Choroid plexus epithelial cell (primary cell): ENCODE data around the gene KCNH8.

Source experiments
- DNase-seq: peaks from one replicate; pipeline ENCODE4 v3.0.0-alpha.2; 2010; ENCODE audit warnings: low read depth
- H3K4me3 ChIP-seq: 2 replicates; pipeline ENCODE4 v1.5.1; 2011; ENCODE audit warnings: low read depth, mild to moderate bottlenecking, control low read depth, low read length, moderate library complexity
- TF ChIP-seq, protein P1 (sequence below): conservative IDR thresholded peaks from 2 replicates; pipeline ENCODE4 v1.5.1; 2011; ENCODE audit warnings: low read depth, mild to moderate bottlenecking, control low read depth, inconsistent platforms, low read length, moderate library complexity

The KCNH8 gene

DNA sequence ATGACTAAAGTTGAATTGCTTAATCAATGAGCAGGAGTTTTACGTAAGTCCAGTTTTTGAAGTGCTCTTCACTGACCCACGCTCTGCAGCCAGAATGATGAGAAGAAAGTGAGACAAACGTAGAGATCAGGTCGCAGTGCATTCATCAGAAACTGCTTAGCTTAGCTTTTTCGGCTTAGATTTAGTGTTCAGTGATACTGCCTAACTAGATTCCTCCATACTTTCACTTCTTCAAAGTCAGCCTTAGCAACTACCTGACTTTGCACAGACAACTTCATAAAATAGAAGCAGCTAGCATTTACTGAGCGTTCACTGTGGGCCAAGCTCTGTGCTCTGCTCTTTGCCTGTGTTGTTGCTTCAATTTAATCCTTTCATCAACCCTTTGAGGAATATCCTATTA, 116.1 kb downstream of the KCNH8 start:
- TF ChIP-seq, protein P1, sequence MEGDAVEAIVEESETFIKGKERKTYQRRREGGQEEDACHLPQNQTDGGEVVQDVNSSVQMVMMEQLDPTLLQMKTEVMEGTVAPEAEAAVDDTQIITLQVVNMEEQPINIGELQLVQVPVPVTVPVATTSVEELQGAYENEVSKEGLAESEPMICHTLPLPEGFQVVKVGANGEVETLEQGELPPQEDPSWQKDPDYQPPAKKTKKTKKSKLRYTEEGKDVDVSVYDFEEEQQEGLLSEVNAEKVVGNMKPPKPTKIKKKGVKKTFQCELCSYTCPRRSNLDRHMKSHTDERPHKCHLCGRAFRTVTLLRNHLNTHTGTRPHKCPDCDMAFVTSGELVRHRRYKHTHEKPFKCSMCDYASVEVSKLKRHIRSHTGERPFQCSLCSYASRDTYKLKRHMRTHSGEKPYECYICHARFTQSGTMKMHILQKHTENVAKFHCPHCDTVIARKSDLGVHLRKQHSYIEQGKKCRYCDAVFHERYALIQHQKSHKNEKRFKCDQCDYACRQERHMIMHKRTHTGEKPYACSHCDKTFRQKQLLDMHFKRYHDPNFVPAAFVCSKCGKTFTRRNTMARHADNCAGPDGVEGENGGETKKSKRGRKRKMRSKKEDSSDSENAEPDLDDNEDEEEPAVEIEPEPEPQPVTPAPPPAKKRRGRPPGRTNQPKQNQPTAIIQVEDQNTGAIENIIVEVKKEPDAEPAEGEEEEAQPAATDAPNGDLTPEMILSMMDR = no peak
- no peak for DNase-seq
- no peak overlapping the region for H3K4me3 ChIP-seq

DNA sequence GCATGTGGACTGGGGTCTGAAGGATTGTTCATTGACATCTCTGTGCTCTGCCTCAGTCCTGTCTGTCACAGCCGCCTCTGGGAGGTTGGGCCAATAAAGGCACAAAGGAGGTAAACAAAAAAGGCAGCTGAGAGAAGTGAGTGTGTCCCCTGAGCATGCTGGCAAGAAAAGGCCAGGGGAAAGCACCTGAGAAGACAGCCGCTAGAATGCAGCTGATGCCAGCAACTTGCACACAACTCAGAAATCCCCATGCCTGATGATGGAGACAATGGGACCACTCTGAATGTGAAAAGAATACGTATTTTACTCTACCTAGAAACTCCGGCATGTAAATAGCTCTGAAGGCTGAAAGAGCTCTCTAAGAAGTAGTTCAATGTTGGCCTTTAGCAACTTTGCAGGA, 118.7 kb downstream of the KCNH8 start:
- TF ChIP-seq, protein P1 = no peak
- no peak for DNase-seq
- H3K4me3 ChIP-seq = no peak overlapping the region

DNA sequence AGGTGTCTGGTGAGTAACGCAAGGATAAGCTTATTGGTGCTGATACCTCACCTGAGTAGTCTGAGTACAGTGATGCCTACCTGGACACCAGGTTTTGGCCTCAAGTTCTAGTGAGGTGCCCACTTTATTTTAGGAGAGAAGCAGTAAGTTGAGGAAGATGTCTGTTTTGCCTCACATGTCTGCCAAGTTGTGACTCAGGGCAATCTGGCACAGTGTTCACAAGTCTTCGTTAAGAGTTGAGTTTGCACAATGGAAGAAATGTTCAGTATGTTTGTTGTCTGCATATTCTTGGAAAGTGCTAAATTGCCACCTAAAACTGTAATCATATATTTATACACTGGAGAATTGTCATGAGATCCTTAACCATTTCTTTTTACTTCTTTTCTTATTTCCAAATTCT, 122.2 kb downstream of the KCNH8 start:
- TF ChIP-seq, protein P1 = no peak
- no peak for DNase-seq

DNA sequence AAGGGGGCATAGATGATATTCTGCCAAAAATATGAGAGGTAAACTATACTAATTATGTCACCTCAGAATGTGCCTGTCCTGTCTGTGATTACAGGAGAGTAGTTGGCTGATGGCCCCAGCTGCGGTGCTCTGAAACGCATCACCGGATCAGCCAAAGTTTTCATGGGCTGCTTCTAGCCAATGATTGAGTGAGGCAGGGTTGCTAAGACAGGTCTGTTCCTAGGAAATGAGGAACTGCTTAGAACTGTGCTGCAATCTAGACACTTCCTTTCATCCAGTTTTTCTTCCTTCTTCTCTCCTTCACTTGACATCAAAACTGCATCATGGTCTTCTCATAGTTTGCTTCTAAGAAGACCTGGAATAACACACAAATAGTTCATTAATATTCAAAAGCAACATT, 124.0 kb downstream of the KCNH8 start:
- no peak overlapping the region for H3K4me3 ChIP-seq
- no peak for DNase-seq
- TF ChIP-seq, protein P1 = no peak

More for the DNA sequence above, 122.2 kb downstream of the KCNH8 start:
- H3K4me3 ChIP-seq = no peak overlapping the region

DNA sequence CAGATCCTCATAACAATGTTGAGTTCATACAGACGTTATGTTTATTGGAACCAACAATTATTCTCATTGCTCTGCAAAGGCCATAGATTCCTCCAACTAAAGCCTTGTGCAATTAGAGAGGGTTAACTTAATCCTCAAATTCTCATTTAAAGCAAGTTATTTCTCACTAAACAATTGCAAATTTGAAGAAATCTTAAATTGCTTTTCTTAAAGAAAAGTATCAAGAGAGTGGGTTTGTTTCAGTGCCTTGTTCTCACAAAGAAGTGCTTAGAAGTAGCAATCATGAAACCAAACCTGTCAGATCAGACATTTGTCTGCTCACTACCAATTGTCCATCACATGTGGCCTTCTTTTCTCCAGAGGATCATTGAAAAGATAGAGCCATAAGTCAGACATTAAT, 124.8 kb downstream of the KCNH8 start:
- no peak for DNase-seq
- TF ChIP-seq, protein P1 = no peak
- no peak overlapping the region for H3K4me3 ChIP-seq

DNA sequence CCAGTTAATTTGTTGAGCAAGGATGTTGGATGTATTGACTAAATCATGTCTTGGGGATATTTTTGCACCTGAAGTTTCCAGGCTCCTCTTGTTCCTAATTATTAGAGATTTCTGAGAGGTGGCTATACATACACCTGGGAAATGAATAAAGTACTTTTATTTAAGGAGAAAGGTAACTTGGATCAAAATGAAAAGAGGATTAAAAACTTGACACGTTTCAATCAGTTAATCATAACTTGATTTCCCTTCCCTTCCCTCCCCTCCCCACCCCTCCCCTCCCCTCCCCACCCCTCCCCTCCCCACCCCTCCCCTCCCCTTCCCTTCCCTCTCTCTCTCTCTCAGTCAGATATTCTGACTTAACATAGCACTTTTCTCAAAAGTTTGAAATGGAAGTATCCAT, 126.3 kb downstream of the KCNH8 start:
- H3K4me3 ChIP-seq = no peak overlapping the region
- no peak for DNase-seq
- TF ChIP-seq, protein P1 = no peak

DNA sequence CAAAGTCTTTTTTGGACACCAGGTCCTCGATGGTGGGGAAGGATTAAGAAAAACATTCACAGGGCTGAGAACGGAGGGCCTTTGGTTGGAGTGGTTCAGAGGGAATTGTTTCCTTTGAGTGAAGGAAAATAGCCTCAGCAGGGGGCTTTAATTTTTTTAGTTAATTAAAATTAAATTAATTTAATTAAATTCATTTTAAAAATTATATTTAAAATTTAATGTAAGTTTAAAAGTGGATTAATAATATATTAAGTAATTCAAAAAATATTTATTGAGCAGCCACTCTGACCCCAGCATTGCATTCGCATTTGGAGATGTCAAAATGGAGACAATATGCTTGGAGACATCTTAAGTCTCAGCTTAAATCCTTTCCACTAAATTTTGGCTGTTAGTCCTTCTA, 136.7 kb downstream of the KCNH8 start:
- DNase-seq = no peak

More for the DNA sequence above, 136.7 kb downstream of the KCNH8 start:
- TF ChIP-seq, protein P1 = no peak
- no peak overlapping the region for H3K4me3 ChIP-seq
